NCI-H2196 treated with DMSO at 0.1 percent for 48 hours (cell line): Measurements from ENCODE around the gene SAMD11.

Experiments
- DNase-seq: peaks from one replicate; lab custom pipeline; 2025; ENCODE audit not compliant: unreplicated experiment; lab: John Stamatoyannopoulos, UW

The SAMD11 gene

GRCh38 chr1:917076-917459 is 6.7 kb upstream of the SAMD11 start:
- no peak for DNase-seq

- DNase-seq, result no peak
Measured at GRCh38 chr1:917466-918091, 6.1 kb upstream of the SAMD11 start.

GRCh38 chr1:918353-918752 is 5.4 kb upstream of the SAMD11 start:
- no peak for DNase-seq

- DNase-seq, result no peak
Measured at GRCh38 chr1:918843-919242, 4.9 kb upstream of the SAMD11 start.

GRCh38 chr1:919271-919872 is 4.4 kb upstream of the SAMD11 start:
- no peak for DNase-seq

GRCh38 chr1:920010-920409 is 3.7 kb upstream of the SAMD11 start:
- no peak for DNase-seq

GRCh38 chr1:920521-920920 is 3.2 kb upstream of the SAMD11 start:
- DNase-seq, result no peak

GRCh38 chr1:921011-921837 is 2.5 kb upstream of the SAMD11 start:
- DNase-seq, result peak; percentile 72

GRCh38 chr1:923991-924655 is 400 bp downstream of the SAMD11 start:
- no peak for DNase-seq

GRCh38 chr1:924656-925560 is 1.2 kb downstream of the SAMD11 start:
- no peak for DNase-seq

GRCh38 chr1:925561-926421 is 2.1 kb downstream of the SAMD11 start:
- DNase-seq, result peak; percentile 19

GRCh38 chr1:927234-927633 is 3.5 kb downstream of the SAMD11 start:
- no peak for DNase-seq

- DNase-seq, result no peak
Measured at GRCh38 chr1:927748-928147, 4.0 kb downstream of the SAMD11 start.

GRCh38 chr1:928825-929661 is 5.3 kb downstream of the SAMD11 start:
- no peak for DNase-seq

- no peak for DNase-seq
Measured at GRCh38 chr1:929712-930632, 6.2 kb downstream of the SAMD11 start.

GRCh38 chr1:930633-931138 is 7.0 kb downstream of the SAMD11 start:
- DNase-seq, result no peak

- no peak for DNase-seq
Measured at GRCh38 chr1:931380-932172, 7.9 kb downstream of the SAMD11 start.
